SU-DHL-6 (cell line): ENCODE measurements around the gene UTP25.
"Not testable (repeated sequence)": the region's sequence is repeated elsewhere in the genome, so short reads cannot be mapped to it uniquely, and the experiment has no call there.

Experiments used
- H2AFZ ChIP-seq: fragments of 200-600 bp; sonication (generic); 2 replicates; pipeline ENCODE4 v1.6.1; 2014; ENCODE audit warnings: low read depth, mild to moderate bottlenecking, moderate library complexity, mixed read lengths, antibody characterized with exemption, low read length; ENCODE audit not compliant: severe bottlenecking
- H3F3A ChIP-seq: fragments of 200-600 bp; shearing (Covaris generic); 2 replicates; pipeline ENCODE4 v1.6.0; 2016; ENCODE audit warnings: antibody characterized with exemption, mild to moderate bottlenecking; ENCODE audit not compliant: insufficient read depth
- H3K27ac ChIP-seq: fragments of 200-600 bp; sonication (generic); 2 replicates; pipeline ENCODE4 v1.5.1; 2016; ENCODE audit warnings: low read depth, mild to moderate bottlenecking, low read length, moderate library complexity, mixed read lengths
- H3K27me3 ChIP-seq: fragments of 200-600 bp; sonication (generic), shearing (Covaris generic); 2 replicates; pipeline ENCODE4 v1.6.0; 2014; ENCODE audit warnings: mild to moderate bottlenecking, low read length
- H3K36me3 ChIP-seq: fragments of 200-600 bp; sonication (generic); 2 replicates; pipeline ENCODE4 v1.6.1; 2014; ENCODE audit warnings: mild to moderate bottlenecking, low read length, mixed read lengths
- H3K4me2 ChIP-seq: fragments of 300-600, 200-600 bp; shearing (Covaris generic), sonication (generic); 2 replicates; pipeline ENCODE4 v1.6.0; 2014; ENCODE audit warnings: low read length, low read depth, mild to moderate bottlenecking; ENCODE audit not compliant: poor library complexity, severe bottlenecking
- H3K4me3 ChIP-seq: fragments of 200-600 bp; sonication (generic); 2 replicates; pipeline ENCODE4 v1.5.1; 2014; ENCODE audit warnings: antibody characterized with exemption, low read length, mild to moderate bottlenecking, mixed read lengths; ENCODE audit not compliant: insufficient read depth, poor library complexity, severe bottlenecking
- H3K79me2 ChIP-seq: fragments of 200-600 bp; sonication (generic); 2 replicates; pipeline ENCODE4 v1.6.1; 2014; ENCODE audit warnings: mild to moderate bottlenecking, low read length, moderate library complexity; ENCODE audit not compliant: insufficient read depth
- H3K9ac ChIP-seq: fragments of 200-600 bp; sonication (generic); 2 replicates; pipeline ENCODE4 v1.7.0; 2014; ENCODE audit warnings: mild to moderate bottlenecking, low read length
- H3K9me2 ChIP-seq: fragments of 200-600 bp; sonication (generic); replicated peaks from 2 replicates; pipeline ENCODE4 v1.6.1; 2014; ENCODE audit warnings: low read length; ENCODE audit not compliant: insufficient read depth
- H3K9me3 ChIP-seq: fragments of 200-600 bp; sonication (generic); 2 replicates; pipeline ENCODE4 v1.6.1; 2014; ENCODE audit warnings: low read length, mixed read lengths; ENCODE audit not compliant: insufficient read depth
- H4K20me1 ChIP-seq: fragments of 200-600 bp; sonication (generic); 2 replicates; pipeline ENCODE4 v1.6.1; 2014; ENCODE audit warnings: low read depth, mild to moderate bottlenecking, antibody characterized with exemption, low read length, moderate library complexity, mixed read lengths
- EZH2phosphoT487 ChIP-seq: fragments of 200-600 bp; sonication (generic), shearing (Covaris generic); conservative IDR thresholded peaks from 2 replicates; pipeline ENCODE4 v1.6.1; 2018; ENCODE audit warnings: mild to moderate bottlenecking, antibody characterized with exemption, low read length, moderate library complexity, mixed read lengths
- TF ChIP-seq, protein P1 (sequence below): fragments of 200-600 bp; sonication (generic); IDR thresholded peaks from one replicate; pipeline ENCODE4 v1.5.1; 2017; ENCODE audit warnings: antibody characterized with exemption, mild to moderate bottlenecking, low read length, moderate library complexity; ENCODE audit not compliant: insufficient read depth, poor library complexity, severe bottlenecking

UTP25 gene

DNA sequence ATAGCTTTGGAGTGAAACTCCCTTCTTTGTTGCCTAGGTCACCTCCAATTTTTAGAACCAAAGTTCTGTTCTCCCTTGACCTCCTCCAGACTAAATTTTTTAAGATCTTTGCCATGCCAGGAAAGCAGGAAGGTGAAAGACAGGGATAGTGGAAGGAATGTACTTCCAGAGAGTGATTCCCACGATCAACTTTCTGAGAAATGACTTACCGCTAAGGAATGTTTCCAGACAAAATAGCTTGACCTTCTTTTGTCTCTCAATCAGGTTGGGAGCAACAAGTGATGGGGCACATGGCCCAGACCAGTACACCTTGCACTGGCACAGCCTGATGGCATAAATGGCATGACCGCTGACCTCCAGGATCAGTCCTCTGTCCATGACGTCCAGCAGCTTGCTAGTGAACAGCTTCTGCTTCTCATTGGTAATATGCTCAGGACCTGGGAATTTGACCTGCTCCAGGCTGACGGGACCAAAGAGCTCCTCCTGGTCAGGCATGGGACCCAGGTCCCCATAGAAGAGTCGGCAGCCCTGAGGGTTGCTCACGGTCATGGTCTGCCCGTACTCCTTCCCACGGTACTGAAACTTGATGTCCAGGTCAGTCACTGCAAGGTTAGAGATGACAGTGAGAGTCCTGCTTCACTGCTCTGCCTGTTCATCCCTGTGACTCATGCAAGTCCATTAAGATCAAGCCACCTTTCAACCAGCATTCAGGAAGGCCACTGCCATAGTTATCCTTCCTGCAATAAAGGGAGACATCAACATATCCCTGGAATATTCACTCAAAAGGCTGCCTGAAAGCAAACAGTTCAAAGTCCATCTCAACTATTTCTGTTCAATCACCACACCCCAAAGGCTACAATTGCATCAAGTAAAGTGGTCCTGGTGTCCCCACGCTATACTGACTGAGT is 37.2 kb upstream of the UTP25 start:
- H3K4me2 ChIP-seq = no peak overlapping the region
- TF ChIP-seq EZH2phosphoT487 = no peak

DNA sequence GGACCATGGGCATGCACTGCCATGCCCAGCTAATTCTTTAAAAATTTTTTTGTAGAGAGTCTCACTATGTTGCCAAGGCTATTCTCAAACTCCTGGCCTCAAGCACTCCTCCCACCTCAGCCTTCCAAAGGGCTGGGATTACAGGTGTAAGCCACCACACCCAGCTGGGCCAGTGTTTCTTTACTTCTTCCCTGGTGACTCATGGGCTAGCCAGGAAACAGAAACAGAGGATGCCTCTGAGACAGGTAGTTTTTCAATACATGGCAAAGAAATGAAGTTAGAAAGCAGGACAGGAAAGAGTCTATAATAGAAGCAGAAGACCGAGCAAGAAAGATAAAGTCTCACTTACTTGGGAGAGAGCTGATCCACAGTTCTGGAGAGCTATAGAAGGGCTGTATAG is 35.9 kb upstream of the UTP25 start:
- Histone ChIP-seq H3K9ac (no peak overlapping the region), H3F3A (no peaks in the 10 kb centered on the region), H3K36me3 (no peaks in the 10 kb centered on the region), H3K4me3 (no peak overlapping the region), H3K79me2 (no peaks in the 10 kb centered on the region), H3K27me3 (no peaks in the 10 kb centered on the region), H3K9me3 (no peaks in the 10 kb centered on the region), H4K20me1 (no peaks in the 10 kb centered on the region), H3K4me2 (no peak overlapping the region), H3K9me2 (no peaks in the 10 kb centered on the region), H2AFZ (no peak overlapping the region), H3K27ac (no peak overlapping the region)
- TF ChIP-seq EZH2phosphoT487 = no peak
- TF ChIP-seq, protein P1, sequence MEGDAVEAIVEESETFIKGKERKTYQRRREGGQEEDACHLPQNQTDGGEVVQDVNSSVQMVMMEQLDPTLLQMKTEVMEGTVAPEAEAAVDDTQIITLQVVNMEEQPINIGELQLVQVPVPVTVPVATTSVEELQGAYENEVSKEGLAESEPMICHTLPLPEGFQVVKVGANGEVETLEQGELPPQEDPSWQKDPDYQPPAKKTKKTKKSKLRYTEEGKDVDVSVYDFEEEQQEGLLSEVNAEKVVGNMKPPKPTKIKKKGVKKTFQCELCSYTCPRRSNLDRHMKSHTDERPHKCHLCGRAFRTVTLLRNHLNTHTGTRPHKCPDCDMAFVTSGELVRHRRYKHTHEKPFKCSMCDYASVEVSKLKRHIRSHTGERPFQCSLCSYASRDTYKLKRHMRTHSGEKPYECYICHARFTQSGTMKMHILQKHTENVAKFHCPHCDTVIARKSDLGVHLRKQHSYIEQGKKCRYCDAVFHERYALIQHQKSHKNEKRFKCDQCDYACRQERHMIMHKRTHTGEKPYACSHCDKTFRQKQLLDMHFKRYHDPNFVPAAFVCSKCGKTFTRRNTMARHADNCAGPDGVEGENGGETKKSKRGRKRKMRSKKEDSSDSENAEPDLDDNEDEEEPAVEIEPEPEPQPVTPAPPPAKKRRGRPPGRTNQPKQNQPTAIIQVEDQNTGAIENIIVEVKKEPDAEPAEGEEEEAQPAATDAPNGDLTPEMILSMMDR = no peak

More for the DNA sequence above, 37.2 kb upstream of the UTP25 start:
- Histone ChIP-seq H3F3A (no peaks in the 10 kb centered on the region), H2AFZ (no peak overlapping the region), H3K9ac (no peak overlapping the region), H3K36me3 (no peaks in the 10 kb centered on the region), H3K79me2 (no peaks in the 10 kb centered on the region), H3K27me3 (no peaks in the 10 kb centered on the region), H3K9me2 (no peaks in the 10 kb centered on the region), H3K9me3 (no peaks in the 10 kb centered on the region), H3K4me3 (no peak overlapping the region), H4K20me1 (no peaks in the 10 kb centered on the region), H3K27ac (no peak overlapping the region)

DNA sequence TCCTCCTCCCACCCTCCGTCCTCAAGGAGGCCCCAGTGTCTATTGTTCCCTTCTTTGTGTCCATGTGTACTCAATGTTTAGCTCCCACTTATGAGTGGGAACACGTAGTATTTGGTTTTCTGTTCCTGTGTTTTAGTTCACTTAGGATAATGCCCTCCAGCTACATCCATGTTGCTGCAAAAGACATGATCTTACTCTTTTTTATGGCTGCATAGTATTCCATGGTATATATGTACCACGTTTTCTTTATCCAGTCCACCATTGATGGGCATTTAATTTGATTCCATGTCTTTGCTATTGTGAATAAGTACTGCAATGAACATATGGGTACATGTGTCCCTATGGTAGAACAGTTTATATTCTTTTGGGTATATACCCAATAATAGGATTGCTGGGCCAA is 34.1 kb upstream of the UTP25 start:
- not testable (repeated sequence) for H3K27ac ChIP-seq, H3K36me3 ChIP-seq, H3K9me3 ChIP-seq, H3K4me3 ChIP-seq, H3K79me2 ChIP-seq, H3K9ac ChIP-seq, H3F3A ChIP-seq, H2AFZ ChIP-seq, H3K9me2 ChIP-seq, H4K20me1 ChIP-seq, H3K27me3 ChIP-seq, H3K4me2 ChIP-seq

DNA sequence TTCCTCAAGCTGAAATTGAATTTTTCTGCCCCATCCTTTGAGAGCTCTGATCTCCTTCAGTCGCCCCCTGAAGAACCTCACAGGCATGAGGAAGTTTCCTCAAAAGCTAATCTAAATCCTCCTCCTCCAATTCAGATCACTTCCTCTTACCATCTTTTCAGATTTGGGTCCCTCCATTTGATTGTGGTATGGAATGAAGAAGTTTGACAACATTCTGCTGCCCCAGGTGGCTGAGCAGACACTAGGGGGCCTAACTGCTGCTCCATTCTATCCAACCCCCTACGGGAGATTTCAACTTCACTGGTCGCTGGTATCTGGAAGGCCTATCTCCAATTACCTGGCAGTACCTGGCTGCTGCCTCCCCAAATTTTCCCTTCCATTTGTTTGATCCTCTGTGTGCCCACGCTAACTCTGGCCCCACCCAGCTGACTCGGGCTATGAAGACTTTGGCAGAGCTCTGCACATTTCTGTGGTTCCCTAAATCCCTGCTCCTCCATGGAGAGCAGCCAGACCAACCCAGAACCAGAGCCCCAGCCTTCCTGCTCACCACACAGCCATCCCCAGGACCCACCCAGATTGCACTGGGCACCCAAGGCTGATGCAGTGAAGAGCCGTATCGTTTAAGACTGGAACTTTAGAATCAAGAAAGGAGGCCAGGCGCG is 29.7 kb upstream of the UTP25 start:
- Histone ChIP-seq H3K9me2 (no peaks in the 10 kb centered on the region), H3K27ac (no peak overlapping the region), H4K20me1 (no peaks in the 10 kb centered on the region), H3F3A (no peaks in the 10 kb centered on the region), H3K9ac (no peak overlapping the region), H3K79me2 (no peaks in the 10 kb centered on the region), H3K27me3 (no peaks in the 10 kb centered on the region), H3K4me3 (no peak overlapping the region), H2AFZ (no peak overlapping the region), H3K4me2 (no peak overlapping the region), H3K36me3 (no peaks in the 10 kb centered on the region), H3K9me3 (no peaks in the 10 kb centered on the region)
- TF ChIP-seq EZH2phosphoT487 = no peak
- TF ChIP-seq, protein P1 = no peak
